Measurements from ENCODE around the gene ASB11. TPM values are rescaled to one million over a fixed set of nuclear protein-coding genes. Genes with fewer than 3 reads are reported as not detected.
"Not testable (repeated sequence)": the region's sequence is repeated elsewhere in the genome, so short reads cannot be mapped to it uniquely, and the experiment has no call there.

The ASB11 gene
- total and polyA plus RNA-seq, 7 donors, result 0.16 to 0.60 TPM; not detected in 5

GRCh38 chrX:15277604-15278003, 37.8 kb downstream of the ASB11 start:
- intact Hi-C loops (cut with DNase I), result no loop called here
- no peaks in the 10 kb centered on the region for H3K9me3 ChIP-seq
- 79 to 86% methylated on average over 1 of the region's 1 CpG for WGBS, 2 donors
- H3K36me3 ChIP-seq, result no peaks in the 10 kb centered on the region
- TF ChIP-seq POLR2AphosphoS5 (IDR thresholded peaks at IDR 0.05), result no peak
- no peak for TF ChIP-seq POLR2A (IDR thresholded peaks at IDR 0.05)
- TF ChIP-seq, protein P1, sequence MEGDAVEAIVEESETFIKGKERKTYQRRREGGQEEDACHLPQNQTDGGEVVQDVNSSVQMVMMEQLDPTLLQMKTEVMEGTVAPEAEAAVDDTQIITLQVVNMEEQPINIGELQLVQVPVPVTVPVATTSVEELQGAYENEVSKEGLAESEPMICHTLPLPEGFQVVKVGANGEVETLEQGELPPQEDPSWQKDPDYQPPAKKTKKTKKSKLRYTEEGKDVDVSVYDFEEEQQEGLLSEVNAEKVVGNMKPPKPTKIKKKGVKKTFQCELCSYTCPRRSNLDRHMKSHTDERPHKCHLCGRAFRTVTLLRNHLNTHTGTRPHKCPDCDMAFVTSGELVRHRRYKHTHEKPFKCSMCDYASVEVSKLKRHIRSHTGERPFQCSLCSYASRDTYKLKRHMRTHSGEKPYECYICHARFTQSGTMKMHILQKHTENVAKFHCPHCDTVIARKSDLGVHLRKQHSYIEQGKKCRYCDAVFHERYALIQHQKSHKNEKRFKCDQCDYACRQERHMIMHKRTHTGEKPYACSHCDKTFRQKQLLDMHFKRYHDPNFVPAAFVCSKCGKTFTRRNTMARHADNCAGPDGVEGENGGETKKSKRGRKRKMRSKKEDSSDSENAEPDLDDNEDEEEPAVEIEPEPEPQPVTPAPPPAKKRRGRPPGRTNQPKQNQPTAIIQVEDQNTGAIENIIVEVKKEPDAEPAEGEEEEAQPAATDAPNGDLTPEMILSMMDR (IDR thresholded peaks at IDR 0.05), result no peak
- TF ChIP-seq EP300 (IDR thresholded peaks at IDR 0.05), result no peak
- H3K27ac ChIP-seq, result no peak overlapping the region
- no peaks in the 10 kb centered on the region for H3K27me3 ChIP-seq
- no peaks in the 10 kb centered on the region for H3K4me1 ChIP-seq
- no peak for DNase-seq
- H3K4me3 ChIP-seq, result no peak overlapping the region

DNA sequence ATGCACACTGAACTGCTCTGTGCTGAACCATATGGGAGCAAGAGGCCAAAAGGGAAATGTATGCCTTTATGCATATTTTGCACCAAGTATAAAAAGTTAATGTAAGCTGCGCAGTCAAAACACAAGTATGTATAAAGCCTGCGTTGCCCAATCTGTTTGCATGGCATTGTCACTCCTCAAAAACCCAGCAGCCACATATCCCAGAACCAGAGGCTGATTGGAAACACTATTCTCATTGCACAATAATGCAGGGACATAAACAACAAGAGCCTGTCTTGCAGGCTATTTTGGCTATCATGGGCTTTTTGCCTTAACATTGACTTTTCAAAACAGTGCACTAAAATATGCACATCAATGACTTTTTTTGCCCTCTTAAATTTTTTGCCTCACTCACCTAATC, 40.5 kb downstream of the ASB11 start:
- no peak overlapping the region for H3K27ac ChIP-seq
- TF ChIP-seq, protein P1 (IDR thresholded peaks at IDR 0.05), result no peak
- TF ChIP-seq EP300 (IDR thresholded peaks at IDR 0.05) (no peak), POLR2A (IDR thresholded peaks at IDR 0.05) (no peak), POLR2AphosphoS5 (IDR thresholded peaks at IDR 0.05) (no peak)
- no peaks in the 10 kb centered on the region for H3K9me3 ChIP-seq
- no peaks in the 10 kb centered on the region for H3K4me1 ChIP-seq
- H3K4me3 ChIP-seq, result no peak overlapping the region
- 93 to 94% methylated on average over 2 of the region's 2 CpGs for WGBS, 2 donors
- DNase-seq, result no peak
- H3K36me3 ChIP-seq, result no peaks in the 10 kb centered on the region
- H3K27me3 ChIP-seq, result no peaks in the 10 kb centered on the region
- intact Hi-C loops (cut with DNase I), result no loop called here

DNA sequence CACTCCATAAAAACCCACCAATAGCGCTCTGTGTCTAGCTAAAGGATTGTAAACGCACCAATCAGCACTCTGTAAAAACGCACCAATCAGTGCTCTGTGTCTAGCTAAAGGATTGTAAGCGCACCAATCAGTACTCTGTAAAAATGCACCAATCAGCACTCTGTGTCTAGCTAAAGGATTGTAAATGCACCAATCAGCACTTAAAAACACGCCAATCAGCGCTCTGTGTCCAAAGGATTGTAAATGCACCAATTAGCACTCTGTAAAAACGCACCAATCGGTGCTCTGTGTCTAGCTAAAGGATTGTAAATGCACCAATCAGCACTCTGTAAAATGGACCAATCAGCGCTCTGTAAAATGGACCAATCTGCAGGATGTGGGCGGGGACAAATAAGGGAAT, 42.2 kb downstream of the ASB11 start:
- WGBS, 2 donors, result 97 to 98% methylated on average over 10 of the region's 10 CpGs
- DNase-seq; H3K36me3 ChIP-seq; H3K4me3 ChIP-seq; H3K27me3 ChIP-seq; H3K9me3 ChIP-seq; intact Hi-C loops (cut with DNase I); H3K4me1 ChIP-seq; H3K27ac ChIP-seq: not testable (repeated sequence)

DNA sequence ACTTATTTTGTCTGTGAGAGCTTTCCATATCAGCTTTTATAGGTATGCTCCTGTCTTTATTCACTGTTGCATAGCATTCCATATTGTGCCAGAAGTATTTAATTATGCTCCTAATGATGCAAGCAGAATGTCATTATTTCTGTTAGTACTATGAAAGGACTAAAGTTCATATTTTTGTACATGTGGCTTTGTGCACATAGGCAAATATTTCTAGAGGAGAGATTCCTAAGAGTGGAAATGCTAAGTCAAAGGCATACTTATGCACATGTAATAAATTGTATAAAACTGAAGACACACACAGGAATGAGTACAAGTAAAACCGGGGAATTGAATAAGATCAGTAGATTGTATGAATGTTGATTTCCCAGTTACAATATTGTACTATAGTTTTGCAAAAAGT, 43.7 kb downstream of the ASB11 start:
- H3K36me3 ChIP-seq, result no peaks in the 10 kb centered on the region
- H3K4me1 ChIP-seq, result no peaks in the 10 kb centered on the region
- intact Hi-C loops (cut with DNase I), result no loop called here
- TF ChIP-seq POLR2AphosphoS5 (IDR thresholded peaks at IDR 0.05) (no peak), EP300 (IDR thresholded peaks at IDR 0.05) (no peak), POLR2A (IDR thresholded peaks at IDR 0.05) (no peak)
- TF ChIP-seq, protein P1 (IDR thresholded peaks at IDR 0.05), result no peak
- no peaks in the 10 kb centered on the region for H3K27me3 ChIP-seq
- H3K4me3 ChIP-seq, result no peak overlapping the region
- WGBS, 2 donors, result 81 to 97% methylated on average over 1 of the region's 1 CpG
- H3K9me3 ChIP-seq, result no peaks in the 10 kb centered on the region
- H3K27ac ChIP-seq, result no peak overlapping the region
- no peak for DNase-seq

DNA sequence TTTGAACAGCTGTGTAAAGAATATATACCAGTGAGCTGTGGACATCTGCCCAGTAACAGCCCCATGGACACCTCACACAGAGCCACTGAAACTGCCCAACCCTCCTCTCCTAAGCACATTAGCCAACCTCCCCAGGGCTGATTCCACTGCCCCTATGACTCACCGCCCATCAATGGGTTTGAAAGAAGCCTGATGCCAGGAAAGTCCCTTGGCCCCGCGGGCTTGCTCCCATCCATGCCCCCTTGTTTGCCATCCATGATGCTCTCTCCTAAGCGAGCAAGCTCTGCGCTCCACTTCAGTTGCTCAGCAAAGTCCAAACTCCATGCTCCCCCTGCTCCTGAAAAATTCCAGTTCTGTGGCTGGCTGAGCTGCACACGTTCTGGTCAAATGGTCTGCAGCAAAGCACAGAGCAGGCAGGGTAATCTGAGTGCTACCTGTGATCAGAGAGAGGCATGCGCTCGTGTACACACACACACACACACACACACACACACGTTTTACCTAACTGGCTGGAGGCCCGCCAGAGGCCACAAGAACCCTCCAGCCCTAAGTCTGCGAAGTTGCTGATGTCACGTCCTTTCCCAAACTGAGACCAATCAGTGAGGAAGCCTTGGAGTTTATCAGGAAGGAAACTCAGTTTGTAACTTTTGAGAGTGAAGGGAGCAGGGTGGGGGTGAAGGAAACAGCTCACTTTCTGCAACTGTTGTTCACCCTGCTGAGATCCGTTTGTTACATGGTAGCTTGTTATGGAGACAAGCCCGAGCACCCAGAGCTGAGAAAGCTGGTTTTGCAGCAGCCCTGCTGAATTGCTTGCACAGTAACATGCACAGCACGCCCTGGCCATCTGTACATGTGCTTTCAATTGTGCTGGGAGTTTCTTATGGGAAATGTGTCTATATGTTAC, 45.6 kb downstream of the ASB11 start, which contains the start of gene ASB9:
Gene ASB9 (minus strand): TSS at position 466 of the 904 bp plus-strand sequence. CDS start 209 bp downstream, at position 257.
- TF ChIP-seq, protein P1 (IDR thresholded peaks at IDR 0.05), result no peak
- no peak for TF ChIP-seq POLR2AphosphoS5 (IDR thresholded peaks at IDR 0.05)
- TF ChIP-seq EP300 (IDR thresholded peaks at IDR 0.05), result no peak
- no peak for TF ChIP-seq POLR2A (IDR thresholded peaks at IDR 0.05)
- intact Hi-C loops (cut with DNase I), result no loop called here
- DNase-seq, result no peak
- Histone ChIP-seq H3K36me3 (no peaks in the 10 kb centered on the region), H3K4me3 (peak within 1 kb of the TSS in 1 of 4 donors; percentile 5), H3K9me3 (no peaks in the 10 kb centered on the region), H3K27me3 (no peaks in the 10 kb centered on the region), H3K4me1 (no peaks in the 10 kb centered on the region), H3K27ac (peak within 1 kb of the TSS in 1 of 4 donors; percentile 19)
- WGBS, 2 donors, result 4 to 18% methylated on average over 15 of the region's 15 CpGs
